Measurements from ENCODE around the gene MRE11.

DNA sequence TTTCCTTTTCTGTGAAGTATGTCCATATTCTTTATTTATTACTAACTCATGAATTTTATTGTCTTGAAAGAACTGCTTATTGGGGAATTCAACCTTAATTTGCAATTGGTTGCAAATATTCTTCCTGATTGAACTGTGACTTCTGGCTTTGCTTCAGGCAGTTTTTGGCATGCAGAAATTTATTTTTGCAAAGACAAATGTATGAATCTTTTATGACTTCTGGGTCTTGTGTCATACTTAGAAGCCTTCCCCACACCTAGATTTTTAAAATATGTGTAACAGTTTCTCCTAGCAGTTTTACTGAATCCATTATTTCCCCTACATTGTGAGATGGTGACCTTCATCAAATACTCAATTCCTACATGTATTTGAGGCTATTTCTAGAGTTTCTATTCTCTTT is 12.3 kb downstream of the MRE11 start:
- TF ChIP-seq, protein P1, sequence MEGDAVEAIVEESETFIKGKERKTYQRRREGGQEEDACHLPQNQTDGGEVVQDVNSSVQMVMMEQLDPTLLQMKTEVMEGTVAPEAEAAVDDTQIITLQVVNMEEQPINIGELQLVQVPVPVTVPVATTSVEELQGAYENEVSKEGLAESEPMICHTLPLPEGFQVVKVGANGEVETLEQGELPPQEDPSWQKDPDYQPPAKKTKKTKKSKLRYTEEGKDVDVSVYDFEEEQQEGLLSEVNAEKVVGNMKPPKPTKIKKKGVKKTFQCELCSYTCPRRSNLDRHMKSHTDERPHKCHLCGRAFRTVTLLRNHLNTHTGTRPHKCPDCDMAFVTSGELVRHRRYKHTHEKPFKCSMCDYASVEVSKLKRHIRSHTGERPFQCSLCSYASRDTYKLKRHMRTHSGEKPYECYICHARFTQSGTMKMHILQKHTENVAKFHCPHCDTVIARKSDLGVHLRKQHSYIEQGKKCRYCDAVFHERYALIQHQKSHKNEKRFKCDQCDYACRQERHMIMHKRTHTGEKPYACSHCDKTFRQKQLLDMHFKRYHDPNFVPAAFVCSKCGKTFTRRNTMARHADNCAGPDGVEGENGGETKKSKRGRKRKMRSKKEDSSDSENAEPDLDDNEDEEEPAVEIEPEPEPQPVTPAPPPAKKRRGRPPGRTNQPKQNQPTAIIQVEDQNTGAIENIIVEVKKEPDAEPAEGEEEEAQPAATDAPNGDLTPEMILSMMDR (conservative IDR thresholded peaks at IDR 0.05; ENCODE audit: low read length), result no peak
- TF ChIP-seq EZH2phosphoT487 (IDR thresholded peaks at IDR 0.05; ENCODE audit: borderline replicate concordance, low read depth, low read length), result no peak

All from OCI-LY7 (cell line).